VCaP (cell line): ENCODE results near the gene PLGLB1.
"Not testable (repeated sequence)": the region's sequence is repeated elsewhere in the genome, so short reads cannot be mapped to it uniquely, and the experiment has no call there.

Experiments used
- H3K27ac ChIP-seq: fragments of 450-650 bp; 2 replicates; pipeline ENCODE4 v1.5.1; 2017

The PLGLB1 gene

GRCh38 chr2:87021744-87022143 lies at the start of gene PLGLB1:
Gene PLGLB1, minus strand, starts transcription at chr2:87021844. Its CDS starts 61 bp downstream, at chr2:87021783.
- H3K27ac ChIP-seq = not testable (repeated sequence)

- H3K27ac ChIP-seq = not testable (repeated sequence)
These were observed 42.7 kb upstream of the PLGLB1 start for GRCh38 chr2:87064305-87064704.

GRCh38 chr2:87063431-87063830 lies 41.8 kb upstream of the PLGLB1 start:
- H3K27ac ChIP-seq = not testable (repeated sequence)

GRCh38 chr2:87061519-87061918 lies 39.9 kb upstream of the PLGLB1 start:
- H3K27ac ChIP-seq = not testable (repeated sequence)

GRCh38 chr2:87057606-87058005 lies 36.0 kb upstream of the PLGLB1 start:
- H3K27ac ChIP-seq = not testable (repeated sequence)

GRCh38 chr2:87056843-87057242 lies 35.2 kb upstream of the PLGLB1 start:
- H3K27ac ChIP-seq = not testable (repeated sequence)

GRCh38 chr2:87056435-87056834 lies 34.8 kb upstream of the PLGLB1 start:
- H3K27ac ChIP-seq = not testable (repeated sequence)

- not testable (repeated sequence) for H3K27ac ChIP-seq
These were observed 32.7 kb upstream of the PLGLB1 start for GRCh38 chr2:87054375-87054774.

- H3K27ac ChIP-seq = not testable (repeated sequence)
These were observed 19.8 kb upstream of the PLGLB1 start for GRCh38 chr2:87041321-87041978.

- H3K27ac ChIP-seq = not testable (repeated sequence)
These were observed 7.0 kb upstream of the PLGLB1 start for GRCh38 chr2:87028607-87029006.

- not testable (repeated sequence) for H3K27ac ChIP-seq
These were observed 5.2 kb upstream of the PLGLB1 start for GRCh38 chr2:87026816-87027215.

- not testable (repeated sequence) for H3K27ac ChIP-seq
These were observed 4.3 kb upstream of the PLGLB1 start for GRCh38 chr2:87025927-87026326.

- H3K27ac ChIP-seq = not testable (repeated sequence)
These were observed 2.5 kb upstream of the PLGLB1 start for GRCh38 chr2:87023988-87024615.

GRCh38 chr2:87021043-87021442 lies 601 bp downstream of the PLGLB1 start:
- not testable (repeated sequence) for H3K27ac ChIP-seq

GRCh38 chr2:87019053-87019452 lies 2.6 kb downstream of the PLGLB1 start:
- H3K27ac ChIP-seq = not testable (repeated sequence)

- H3K27ac ChIP-seq = not testable (repeated sequence)
These were observed 7.0 kb downstream of the PLGLB1 start for GRCh38 chr2:87014489-87015169.

- not testable (repeated sequence) for H3K27ac ChIP-seq
These were observed 17.2 kb downstream of the PLGLB1 start for GRCh38 chr2:87004398-87004797.
